Measurements from ENCODE around the gene TDRD12. TPM values are rescaled to one million over a fixed set of nuclear protein-coding genes. Genes with fewer than 3 reads are reported as not detected.

TDRD12 gene
- total RNA-seq, 2 donors from 2014 or later = 0.41 to 9.8 TPM

GRCh38 chr19:32869369-32869965 is 149.9 kb downstream of the TDRD12 start, which contains the start of gene SLC7A9:
Gene SLC7A9, minus strand, starts transcription at chr19:32869767. Its CDS starts 1,233 bp downstream, at chr19:32868534.
- 84% methylated on average over 14 of the region's 14 CpGs for WGBS
- H3K9me3 ChIP-seq = no peaks in the 10 kb centered on the region
- H3K27me3 ChIP-seq (replicated peaks; ENCODE audit: insufficient read depth) = no peaks in the 10 kb centered on the region
- no peak within 1 kb of the TSS for H3K27ac ChIP-seq
- H3K36me3 ChIP-seq = no peaks in the 10 kb centered on the region
- no peak within 1 kb of the TSS for H3K4me3 ChIP-seq
- DNase-seq (ENCODE audit: low spot score) = no peak
- intact Hi-C loops (cut with DNase I) = no loop called here
- no peak for TF ChIP-seq CTCF (IDR thresholded peaks at IDR 0.05)
- no peak for TF ChIP-seq POLR2AphosphoS5 (IDR thresholded peaks at IDR 0.05)
- no peak for TF ChIP-seq POLR2A (IDR thresholded peaks at IDR 0.05)
- H3K4me1 ChIP-seq (replicated peaks) = no peaks in the 10 kb centered on the region

- Histone ChIP-seq H3K4me1 (replicated peaks) (no peaks in the 10 kb centered on the region), H3K27me3 (replicated peaks; ENCODE audit: insufficient read depth) (no peaks in the 10 kb centered on the region), H3K36me3 (no peaks in the 10 kb centered on the region), H3K27ac (no peak overlapping the region), H3K9me3 (no peaks in the 10 kb centered on the region), H3K4me3 (no peak overlapping the region)
- intact Hi-C loops (cut with DNase I) = no loop called here
- no peak for TF ChIP-seq POLR2A (IDR thresholded peaks at IDR 0.05)
- no peak for TF ChIP-seq POLR2AphosphoS5 (IDR thresholded peaks at IDR 0.05)
- no peak for TF ChIP-seq CTCF (IDR thresholded peaks at IDR 0.05)
- WGBS = 70% methylated on average over 18 of the region's 18 CpGs
- DNase-seq (ENCODE audit: low spot score) = no peak
Measured at GRCh38 chr19:32869966-32870573, 150.5 kb downstream of the TDRD12 start.

GRCh38 chr19:32870981-32871451 is 151.4 kb downstream of the TDRD12 start:
- Histone ChIP-seq H3K4me1 (replicated peaks) (no peaks in the 10 kb centered on the region), H3K36me3 (no peaks in the 10 kb centered on the region), H3K4me3 (no peak overlapping the region), H3K27me3 (replicated peaks; ENCODE audit: insufficient read depth) (no peaks in the 10 kb centered on the region), H3K27ac (no peak overlapping the region), H3K9me3 (no peaks in the 10 kb centered on the region)
- intact Hi-C loops (cut with DNase I) = no loop called here
- 48% methylated on average over 12 of the region's 12 CpGs for WGBS
- DNase-seq (ENCODE audit: low spot score) = no peak
- TF ChIP-seq POLR2A (IDR thresholded peaks at IDR 0.05) = no peak
- TF ChIP-seq POLR2AphosphoS5 (IDR thresholded peaks at IDR 0.05) = no peak
- TF ChIP-seq CTCF (IDR thresholded peaks at IDR 0.05) = no peak

GRCh38 chr19:32872391-32872790 is 152.8 kb downstream of the TDRD12 start:
- Histone ChIP-seq H3K4me3 (no peak overlapping the region), H3K27ac (no peak overlapping the region), H3K4me1 (replicated peaks) (no peaks in the 10 kb centered on the region), H3K36me3 (no peaks in the 10 kb centered on the region), H3K9me3 (no peaks in the 10 kb centered on the region), H3K27me3 (replicated peaks; ENCODE audit: insufficient read depth) (no peaks in the 10 kb centered on the region)
- no peak for DNase-seq (ENCODE audit: low spot score)
- WGBS = 81% methylated on average over 3 of the region's 3 CpGs
- intact Hi-C loops (cut with DNase I) = no loop called here
- no peak for TF ChIP-seq POLR2A (IDR thresholded peaks at IDR 0.05)
- no peak for TF ChIP-seq CTCF (IDR thresholded peaks at IDR 0.05)
- no peak for TF ChIP-seq POLR2AphosphoS5 (IDR thresholded peaks at IDR 0.05)
